Peyer's patch (tissue), 4 donors: ENCODE results near the gene KRTAP10-8.

Source experiments
- POLR2A ChIP-seq, 2 donors: fragments of 450-650 bp; IDR thresholded peaks; one replicate each; pipeline ENCODE4 v1.5.1; 2017; ENCODE audit warnings: antibody characterized with exemption in 2 of 2, mild to moderate bottlenecking in 2 of 2, moderate library complexity in 2 of 2
- TF ChIP-seq, protein P1 (sequence below), 6 experiments: fragments of 450-650 bp in 4 of 6; fragments of 200-600 bp in 2 of 6; sonication (generic) in 1 of 6; IDR thresholded peaks; one replicate each; pipeline ENCODE4 v1.5.1; 2017 to 2019; ENCODE audit warnings: antibody characterized with exemption in 6 of 6, mild to moderate bottlenecking in 3 of 6, moderate library complexity in 1 of 6

DNA sequence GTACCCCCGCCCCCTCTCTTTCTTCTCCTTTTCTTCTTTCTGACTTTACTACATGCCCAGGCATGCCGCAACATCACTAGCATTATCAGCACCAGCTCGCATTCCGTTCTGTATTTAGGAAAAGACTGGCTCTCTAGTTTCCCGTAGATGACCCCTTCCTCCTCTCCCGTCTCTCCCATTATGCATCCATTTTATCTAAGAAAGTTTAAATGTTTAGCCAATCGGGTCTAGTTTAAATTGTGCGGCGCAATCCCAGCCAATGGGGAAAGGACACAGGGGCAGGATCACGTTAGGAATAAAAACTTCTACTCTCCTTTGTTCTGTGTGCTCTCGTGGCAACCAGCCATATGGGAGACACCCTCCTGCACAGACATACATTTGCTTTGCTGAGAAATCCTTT, 13.8 kb upstream of the KRTAP10-8 start:
- TF ChIP-seq, protein P1, sequence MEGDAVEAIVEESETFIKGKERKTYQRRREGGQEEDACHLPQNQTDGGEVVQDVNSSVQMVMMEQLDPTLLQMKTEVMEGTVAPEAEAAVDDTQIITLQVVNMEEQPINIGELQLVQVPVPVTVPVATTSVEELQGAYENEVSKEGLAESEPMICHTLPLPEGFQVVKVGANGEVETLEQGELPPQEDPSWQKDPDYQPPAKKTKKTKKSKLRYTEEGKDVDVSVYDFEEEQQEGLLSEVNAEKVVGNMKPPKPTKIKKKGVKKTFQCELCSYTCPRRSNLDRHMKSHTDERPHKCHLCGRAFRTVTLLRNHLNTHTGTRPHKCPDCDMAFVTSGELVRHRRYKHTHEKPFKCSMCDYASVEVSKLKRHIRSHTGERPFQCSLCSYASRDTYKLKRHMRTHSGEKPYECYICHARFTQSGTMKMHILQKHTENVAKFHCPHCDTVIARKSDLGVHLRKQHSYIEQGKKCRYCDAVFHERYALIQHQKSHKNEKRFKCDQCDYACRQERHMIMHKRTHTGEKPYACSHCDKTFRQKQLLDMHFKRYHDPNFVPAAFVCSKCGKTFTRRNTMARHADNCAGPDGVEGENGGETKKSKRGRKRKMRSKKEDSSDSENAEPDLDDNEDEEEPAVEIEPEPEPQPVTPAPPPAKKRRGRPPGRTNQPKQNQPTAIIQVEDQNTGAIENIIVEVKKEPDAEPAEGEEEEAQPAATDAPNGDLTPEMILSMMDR (IDR thresholded peaks at IDR 0.05): no peak
- TF ChIP-seq POLR2A (IDR thresholded peaks at IDR 0.05): no peak
